Osteoblast (primary cell): ENCODE measurements around the gene ZNF74. TPM values are rescaled to one million over a fixed set of nuclear protein-coding genes. Genes with fewer than 3 reads are reported as not detected.
"Not testable (repeated sequence)": the region's sequence is repeated elsewhere in the genome, so short reads cannot be mapped to it uniquely, and the experiment has no call there.

ENCODE experiments used
- DNase-seq: peaks from one replicate; pipeline ENCODE4 v3.0.0; 2011; ENCODE audit warnings: low spot score, mixed read lengths; ENCODE audit not compliant: insufficient read length; ENCODE audit errors: missing footprints
- H2AFZ ChIP-seq: 2 replicates; pipeline ENCODE4 v1.6.0; 2011; ENCODE audit warnings: mild to moderate bottlenecking, low read length
- H3K27ac ChIP-seq: 2 replicates; pipeline ENCODE4 v1.5.1; 2011; ENCODE audit warnings: mild to moderate bottlenecking, low read depth, low read length, moderate library complexity
- H3K27me3 ChIP-seq: 2 replicates; pipeline ENCODE4 v1.6.0; 2012; ENCODE audit warnings: mild to moderate bottlenecking, control low read depth, inconsistent platforms, low read length, moderate library complexity; ENCODE audit not compliant: insufficient read depth
- H3K36me3 ChIP-seq: 2 replicates; pipeline ENCODE4 v1.5.1; 2011; ENCODE audit warnings: mild to moderate bottlenecking, low read length, control low read depth, moderate library complexity; ENCODE audit not compliant: insufficient read depth
- H3K4me1 ChIP-seq: 2 replicates; pipeline ENCODE4 v1.5.1; 2011; ENCODE audit warnings: mild to moderate bottlenecking, low read length, control low read depth, moderate library complexity; ENCODE audit not compliant: insufficient read depth
- H3K4me2 ChIP-seq: 2 replicates; pipeline ENCODE4 v1.6.0; 2011; ENCODE audit warnings: mild to moderate bottlenecking, low read length; ENCODE audit not compliant: insufficient read depth
- H3K4me3 ChIP-seq: fragments of 200-600 bp; sonication (generic); 3 replicates; pipeline ENCODE4 v1.5.1; 2012; ENCODE audit warnings: mild to moderate bottlenecking, low read length, inconsistent platforms; ENCODE audit not compliant: insufficient read depth
- H3K79me2 ChIP-seq: 2 replicates; pipeline ENCODE4 v1.6.0; 2012; ENCODE audit warnings: mild to moderate bottlenecking, low read length, control low read depth, inconsistent platforms; ENCODE audit not compliant: insufficient read depth
- H3K9me3 ChIP-seq: 2 replicates; pipeline ENCODE4 v1.5.1; 2011; ENCODE audit warnings: low read depth, low read length, control low read depth
- H4K20me1 ChIP-seq: 2 replicates; pipeline ENCODE4 v1.6.0; 2012; ENCODE audit warnings: mild to moderate bottlenecking, low read length, control low read depth; ENCODE audit not compliant: insufficient read depth
- CTCF ChIP-seq: IDR thresholded peaks from 2 replicates; pipeline ENCODE4 v1.5.1; 2011; ENCODE audit warnings: mild to moderate bottlenecking, low read depth, low read length, moderate library complexity; ENCODE audit errors: extremely low read depth
- total RNA-seq: library from RNA; depleted of rRNA; stranded (reverse); fragments of >200 nt; gene quantifications from 2 replicates; pipeline ENCODE4 v1.2.3, GENCODE V29; 2012

ZNF74 gene
- total RNA-seq, 1 donor, result 13.8 TPM

GRCh38 chr22:20412474-20413216 lies 18.7 kb downstream of the ZNF74 start:
- Histone ChIP-seq H3K4me3 (no peak overlapping the region), H3K79me2 (no peaks in the 10 kb centered on the region), H2AFZ (no peak overlapping the region), H3K9me3 (no peaks in the 10 kb centered on the region), H3K27ac (no peak overlapping the region), H3K4me2 (no peak overlapping the region), H3K4me1 (no peaks in the 10 kb centered on the region), H3K27me3 (no peaks in the 10 kb centered on the region), H4K20me1 (no peaks in the 10 kb centered on the region), H3K36me3 (no peaks in the 10 kb centered on the region)
- no peak for DNase-seq
- TF ChIP-seq CTCF, result no peak

GRCh38 chr22:20413217-20414058 lies 19.5 kb downstream of the ZNF74 start:
- no peak for TF ChIP-seq CTCF
- no peak for DNase-seq
- no peaks in the 10 kb centered on the region for H3K4me1 ChIP-seq
- H3K4me2 ChIP-seq, result no peak overlapping the region
- H3K27ac ChIP-seq, result no peak overlapping the region
- H4K20me1 ChIP-seq, result no peaks in the 10 kb centered on the region
- no peaks in the 10 kb centered on the region for H3K36me3 ChIP-seq
- no peaks in the 10 kb centered on the region for H3K79me2 ChIP-seq
- H3K27me3 ChIP-seq, result no peaks in the 10 kb centered on the region
- no peak overlapping the region for H2AFZ ChIP-seq
- no peak overlapping the region for H3K4me3 ChIP-seq
- H3K9me3 ChIP-seq, result no peaks in the 10 kb centered on the region

- TF ChIP-seq CTCF, result no peak
- H3K27me3 ChIP-seq, result no peaks in the 10 kb centered on the region
- no peaks in the 10 kb centered on the region for H3K9me3 ChIP-seq
- H3K27ac ChIP-seq, result no peak overlapping the region
- no peaks in the 10 kb centered on the region for H3K79me2 ChIP-seq
- H4K20me1 ChIP-seq, result no peaks in the 10 kb centered on the region
- H2AFZ ChIP-seq, result no peak overlapping the region
- no peaks in the 10 kb centered on the region for H3K36me3 ChIP-seq
- no peak overlapping the region for H3K4me2 ChIP-seq
- peak; percentile 31 for DNase-seq
- no peak overlapping the region for H3K4me3 ChIP-seq
- no peaks in the 10 kb centered on the region for H3K4me1 ChIP-seq
Observed at GRCh38 chr22:20414059-20414440, 20.1 kb downstream of the ZNF74 start.

- DNase-seq, result no peak
- H3K79me2 ChIP-seq, result no peaks in the 10 kb centered on the region
- no peak overlapping the region for H3K27ac ChIP-seq
- TF ChIP-seq CTCF, result no peak
- H3K4me3 ChIP-seq, result no peak overlapping the region
- H2AFZ ChIP-seq, result no peak overlapping the region
- H4K20me1 ChIP-seq, result no peaks in the 10 kb centered on the region
- no peaks in the 10 kb centered on the region for H3K4me1 ChIP-seq
- no peaks in the 10 kb centered on the region for H3K36me3 ChIP-seq
- no peak overlapping the region for H3K4me2 ChIP-seq
- H3K27me3 ChIP-seq, result no peaks in the 10 kb centered on the region
- no peaks in the 10 kb centered on the region for H3K9me3 ChIP-seq
Observed at GRCh38 chr22:20414450-20414849, 20.5 kb downstream of the ZNF74 start.

- not testable (repeated sequence) for H3K27me3 ChIP-seq, H3K4me3 ChIP-seq, DNase-seq, H3K36me3 ChIP-seq, H4K20me1 ChIP-seq, H3K4me1 ChIP-seq, H3K9me3 ChIP-seq, H3K4me2 ChIP-seq, H3K27ac ChIP-seq, H2AFZ ChIP-seq, H3K79me2 ChIP-seq
Observed at GRCh38 chr22:20415241-20415640, 21.3 kb downstream of the ZNF74 start.

- H4K20me1 ChIP-seq, H3K79me2 ChIP-seq: not testable (repeated sequence)
Observed at GRCh38 chr22:20415699-20416098, 21.7 kb downstream of the ZNF74 start.

More at GRCh38 chr22:20415699-20416098, 21.7 kb downstream of the ZNF74 start:
- H3K4me3 ChIP-seq, H3K36me3 ChIP-seq, DNase-seq, H2AFZ ChIP-seq, H3K27me3 ChIP-seq, H3K4me2 ChIP-seq, H3K4me1 ChIP-seq, H3K27ac ChIP-seq, H3K9me3 ChIP-seq: not testable (repeated sequence)
